Effector memory CD4-positive, alpha-beta T cell (primary cell): ENCODE data around the gene CHST15.

Source experiments
- DNase-seq, 3 donors: peaks; one replicate each; pipeline ENCODE4 v3.0.0-alpha.2; 2020
- H3K27ac ChIP-seq: 2 replicates; pipeline ENCODE4 v1.7.0; 2013; ENCODE audit warnings: mild to moderate bottlenecking, low read length, moderate library complexity; ENCODE audit not compliant: insufficient read depth, poor library complexity, severe bottlenecking
- H3K27me3 ChIP-seq: replicated peaks from 2 replicates; pipeline ENCODE4 v1.7.0; 2013; ENCODE audit warnings: mild to moderate bottlenecking, low read length; ENCODE audit not compliant: insufficient read depth, control insufficient read depth, poor library complexity, severe bottlenecking
- H3K36me3 ChIP-seq: 2 replicates; pipeline ENCODE4 v1.7.0; 2013; ENCODE audit warnings: mild to moderate bottlenecking, low read length, moderate library complexity; ENCODE audit not compliant: control insufficient read depth, insufficient read depth
- H3K4me1 ChIP-seq: 2 replicates; pipeline ENCODE4 v1.7.0; 2013; ENCODE audit warnings: low read length, mild to moderate bottlenecking; ENCODE audit not compliant: control insufficient read depth, insufficient read depth, poor library complexity, severe bottlenecking
- H3K4me3 ChIP-seq: 2 replicates; pipeline ENCODE4 v1.7.0; 2013; ENCODE audit warnings: low read length, low read depth, mild to moderate bottlenecking; ENCODE audit not compliant: insufficient read depth, poor library complexity, severe bottlenecking
- H3K9me3 ChIP-seq: 2 replicates; pipeline ENCODE4 v1.7.0; 2013; ENCODE audit warnings: mild to moderate bottlenecking, low read length, moderate library complexity; ENCODE audit not compliant: control insufficient read depth

CHST15 gene

GRCh38 chr10:124067825-124068400 lies 25.5 kb downstream of the CHST15 start:
- Histone ChIP-seq H3K4me1 (no peaks in the 10 kb centered on the region), H3K36me3 (no peaks in the 10 kb centered on the region), H3K9me3 (no peaks in the 10 kb centered on the region), H3K27ac (no peak overlapping the region), H3K27me3 (no peaks in the 10 kb centered on the region), H3K4me3 (no peak overlapping the region)
- no peak for DNase-seq

GRCh38 chr10:124066781-124067714 lies 26.4 kb downstream of the CHST15 start:
- Histone ChIP-seq H3K27ac (no peak overlapping the region), H3K36me3 (no peaks in the 10 kb centered on the region), H3K4me1 (no peaks in the 10 kb centered on the region), H3K27me3 (no peaks in the 10 kb centered on the region), H3K4me3 (no peak overlapping the region), H3K9me3 (no peaks in the 10 kb centered on the region)
- no peak for DNase-seq

- Histone ChIP-seq H3K9me3 (no peaks in the 10 kb centered on the region), H3K27ac (no peak overlapping the region), H3K36me3 (no peaks in the 10 kb centered on the region), H3K4me3 (no peak overlapping the region), H3K27me3 (no peaks in the 10 kb centered on the region), H3K4me1 (no peaks in the 10 kb centered on the region)
- DNase-seq: no peak
These were observed 27.2 kb downstream of the CHST15 start for GRCh38 chr10:124066126-124066700.

- no peaks in the 10 kb centered on the region for H3K4me1 ChIP-seq
- no peak overlapping the region for H3K27ac ChIP-seq
- H3K4me3 ChIP-seq: no peak overlapping the region
These were observed 27.8 kb downstream of the CHST15 start for GRCh38 chr10:124065382-124066125.

GRCh38 chr10:124064676-124065075 lies 28.7 kb downstream of the CHST15 start:
- Histone ChIP-seq H3K4me1 (no peaks in the 10 kb centered on the region), H3K27ac (no peak overlapping the region), H3K9me3 (no peaks in the 10 kb centered on the region), H3K36me3 (no peaks in the 10 kb centered on the region), H3K4me3 (no peak overlapping the region), H3K27me3 (no peaks in the 10 kb centered on the region)
- DNase-seq: no peak

More at GRCh38 chr10:124065382-124066125, 27.8 kb downstream of the CHST15 start:
- Histone ChIP-seq H3K36me3 (no peaks in the 10 kb centered on the region), H3K9me3 (no peaks in the 10 kb centered on the region), H3K27me3 (no peaks in the 10 kb centered on the region)
- DNase-seq: no peak

GRCh38 chr10:124063750-124064603 lies 29.4 kb downstream of the CHST15 start:
- Histone ChIP-seq H3K9me3 (no peaks in the 10 kb centered on the region), H3K36me3 (no peaks in the 10 kb centered on the region), H3K4me1 (no peaks in the 10 kb centered on the region), H3K27ac (no peak overlapping the region), H3K4me3 (no peak overlapping the region), H3K27me3 (no peaks in the 10 kb centered on the region)
- DNase-seq: no peak

GRCh38 chr10:124062390-124062789 lies 31.0 kb downstream of the CHST15 start:
- Histone ChIP-seq H3K27me3 (no peaks in the 10 kb centered on the region), H3K4me3 (no peak overlapping the region), H3K4me1 (no peaks in the 10 kb centered on the region), H3K36me3 (no peaks in the 10 kb centered on the region), H3K27ac (no peak overlapping the region), H3K9me3 (no peaks in the 10 kb centered on the region)
- no peak for DNase-seq

GRCh38 chr10:124061030-124061429 lies 32.4 kb downstream of the CHST15 start:
- H3K36me3 ChIP-seq: no peaks in the 10 kb centered on the region
- H3K9me3 ChIP-seq: no peaks in the 10 kb centered on the region
- H3K27me3 ChIP-seq: no peaks in the 10 kb centered on the region
- H3K27ac ChIP-seq: no peak overlapping the region
- H3K4me1 ChIP-seq: no peaks in the 10 kb centered on the region
- no peak for DNase-seq
- H3K4me3 ChIP-seq: no peak overlapping the region

- Histone ChIP-seq H3K4me1 (no peaks in the 10 kb centered on the region), H3K36me3 (no peaks in the 10 kb centered on the region), H3K27ac (no peak overlapping the region), H3K9me3 (no peaks in the 10 kb centered on the region), H3K27me3 (no peaks in the 10 kb centered on the region), H3K4me3 (no peak overlapping the region)
- DNase-seq: no peak
These were observed 33.2 kb downstream of the CHST15 start for GRCh38 chr10:124060148-124060720.
